GM21526 (cell line): Measurements from ENCODE around the gene TREML1.
"Not testable (repeated sequence)": the region's sequence is repeated elsewhere in the genome, so short reads cannot be mapped to it uniquely, and the experiment has no call there.

Experiments
- ATAC-seq: cut with Tn5 transposase; IDR thresholded peaks from one replicate; pipeline ENCODE4 v1.9.1; 2021; ENCODE audit warnings: moderate library complexity; ENCODE audit not compliant: unreplicated experiment, low FRiP score

TREML1 gene

GRCh38 chr6:41155132-41155805 lies 1.1 kb upstream of the TREML1 start:
- no peak for ATAC-seq

- no peak for ATAC-seq
Observed at GRCh38 chr6:41153451-41153850, 696 bp downstream of the TREML1 start.

GRCh38 chr6:41150671-41151070 lies 3.5 kb downstream of the TREML1 start:
- ATAC-seq: no peak

- ATAC-seq: no peak
Observed at GRCh38 chr6:41147917-41148316, 6.2 kb downstream of the TREML1 start.

- ATAC-seq: no peak
Observed at GRCh38 chr6:41136911-41137310, 17.2 kb downstream of the TREML1 start.

- no peak for ATAC-seq
Observed at GRCh38 chr6:41135062-41135832, 18.9 kb downstream of the TREML1 start.

- no peak for ATAC-seq
Observed at GRCh38 chr6:41132254-41132653, 21.9 kb downstream of the TREML1 start.

- no peak for ATAC-seq
Observed at GRCh38 chr6:41125282-41125681, 28.9 kb downstream of the TREML1 start.

- no peak for ATAC-seq
Observed at GRCh38 chr6:41122918-41123317, 31.2 kb downstream of the TREML1 start.

GRCh38 chr6:41122373-41122772 lies 31.8 kb downstream of the TREML1 start:
- no peak for ATAC-seq

- ATAC-seq: no peak
Observed at GRCh38 chr6:41120058-41120457, 34.1 kb downstream of the TREML1 start.

GRCh38 chr6:41119508-41119907 lies 34.6 kb downstream of the TREML1 start:
- ATAC-seq: no peak

GRCh38 chr6:41115027-41115426 lies 39.1 kb downstream of the TREML1 start:
- ATAC-seq: not testable (repeated sequence)

GRCh38 chr6:41111017-41111416 lies 43.1 kb downstream of the TREML1 start:
- no peak for ATAC-seq

GRCh38 chr6:41103847-41104246 lies 50.3 kb downstream of the TREML1 start:
- ATAC-seq: no peak

- ATAC-seq: no peak
Observed at GRCh38 chr6:41100871-41101287, 53.3 kb downstream of the TREML1 start.
